Osteocyte (in vitro differentiated cells): Measurements from ENCODE around the gene MEF2C. TPM values are rescaled to one million over a fixed set of nuclear protein-coding genes. Genes with fewer than 3 reads are reported as not detected.
A peak's percentile ranks its signal among the peaks of the same experiment; 100 is the strongest.

Experiments used
- DNase-seq: peaks from one replicate; pipeline ENCODE4 v3.0.0; 2021; ENCODE audit warnings: mixed read lengths; ENCODE audit not compliant: unreplicated experiment; ENCODE audit errors: extremely low spot score
- H3K27ac Mint-ChIP-seq: one replicate; pipeline ENCODE4 v1.8.0; 2021; ENCODE audit warnings: mild to moderate bottlenecking, mixed read lengths; ENCODE audit not compliant: unreplicated experiment
- H3K27me3 Mint-ChIP-seq: one replicate; pipeline ENCODE4 v1.8.0; 2021; ENCODE audit warnings: mixed read lengths; ENCODE audit not compliant: unreplicated experiment
- H3K36me3 Mint-ChIP-seq: one replicate; pipeline ENCODE4 v1.8.0; 2021; ENCODE audit warnings: mixed read lengths; ENCODE audit not compliant: unreplicated experiment
- H3K4me1 Mint-ChIP-seq: one replicate; pipeline ENCODE4 v1.8.0; 2021; ENCODE audit warnings: mixed read lengths; ENCODE audit not compliant: unreplicated experiment
- H3K4me3 Mint-ChIP-seq: one replicate; pipeline ENCODE4 v1.8.0; 2021; ENCODE audit warnings: mild to moderate bottlenecking, moderate library complexity, mixed read lengths; ENCODE audit not compliant: unreplicated experiment
- H3K9me3 Mint-ChIP-seq: one replicate; pipeline ENCODE4 v1.8.0; 2021; ENCODE audit warnings: mixed read lengths; ENCODE audit not compliant: unreplicated experiment
- CTCF ChIP-seq: fragments of 200-600 bp; sonication (generic); IDR thresholded peaks from 2 replicates; pipeline ENCODE4 v1.5.0; 2021; ENCODE audit warnings: antibody characterized with exemption, mild to moderate bottlenecking, moderate library complexity
- total RNA-seq: library from RNA; stranded (reverse); gene quantifications from 2 replicates; pipeline ENCODE4 v1.2.1, GENCODE V29; 2021

Gene MEF2C
- total RNA-seq, 1 donor from 2014 or later: 9.4 TPM

GRCh38 chr5:88899096-88899737, 16.2 kb upstream of the MEF2C start:
- H3K27me3 Mint-ChIP-seq: no peaks in the 10 kb centered on the region
- no peak for TF ChIP-seq CTCF
- no peaks in the 10 kb centered on the region for H3K36me3 Mint-ChIP-seq
- H3K4me1 Mint-ChIP-seq: no peaks in the 10 kb centered on the region
- no peak overlapping the region for H3K27ac Mint-ChIP-seq
- DNase-seq: no peak
- no peak overlapping the region for H3K4me3 Mint-ChIP-seq
- H3K9me3 Mint-ChIP-seq: no peaks in the 10 kb centered on the region

DNA sequence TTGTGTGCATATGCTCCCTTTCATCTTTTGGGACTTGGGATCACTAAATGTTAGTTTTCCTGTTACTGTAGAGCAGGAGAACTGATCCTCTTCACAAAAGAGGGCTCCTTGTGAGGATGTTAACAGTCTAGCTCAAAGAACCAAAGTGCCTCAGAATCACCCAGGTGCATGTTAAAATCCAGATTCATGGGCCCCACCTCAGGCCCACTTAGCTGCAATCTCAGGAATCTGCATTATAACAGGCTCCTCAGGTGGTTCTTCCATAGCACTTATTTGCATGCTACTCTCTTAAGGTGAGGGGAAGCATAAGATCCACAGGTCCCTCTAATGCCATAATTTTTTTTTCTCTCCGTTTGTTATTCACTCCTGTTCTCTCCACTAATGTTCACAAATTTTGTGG, 14.8 kb upstream of the MEF2C start:
- no peaks in the 10 kb centered on the region for H3K27me3 Mint-ChIP-seq
- H3K4me1 Mint-ChIP-seq: no peaks in the 10 kb centered on the region
- H3K9me3 Mint-ChIP-seq: no peaks in the 10 kb centered on the region
- H3K36me3 Mint-ChIP-seq: no peaks in the 10 kb centered on the region
- H3K27ac Mint-ChIP-seq: no peak overlapping the region
- no peak overlapping the region for H3K4me3 Mint-ChIP-seq
- no peak for TF ChIP-seq CTCF
- no peak for DNase-seq

DNA sequence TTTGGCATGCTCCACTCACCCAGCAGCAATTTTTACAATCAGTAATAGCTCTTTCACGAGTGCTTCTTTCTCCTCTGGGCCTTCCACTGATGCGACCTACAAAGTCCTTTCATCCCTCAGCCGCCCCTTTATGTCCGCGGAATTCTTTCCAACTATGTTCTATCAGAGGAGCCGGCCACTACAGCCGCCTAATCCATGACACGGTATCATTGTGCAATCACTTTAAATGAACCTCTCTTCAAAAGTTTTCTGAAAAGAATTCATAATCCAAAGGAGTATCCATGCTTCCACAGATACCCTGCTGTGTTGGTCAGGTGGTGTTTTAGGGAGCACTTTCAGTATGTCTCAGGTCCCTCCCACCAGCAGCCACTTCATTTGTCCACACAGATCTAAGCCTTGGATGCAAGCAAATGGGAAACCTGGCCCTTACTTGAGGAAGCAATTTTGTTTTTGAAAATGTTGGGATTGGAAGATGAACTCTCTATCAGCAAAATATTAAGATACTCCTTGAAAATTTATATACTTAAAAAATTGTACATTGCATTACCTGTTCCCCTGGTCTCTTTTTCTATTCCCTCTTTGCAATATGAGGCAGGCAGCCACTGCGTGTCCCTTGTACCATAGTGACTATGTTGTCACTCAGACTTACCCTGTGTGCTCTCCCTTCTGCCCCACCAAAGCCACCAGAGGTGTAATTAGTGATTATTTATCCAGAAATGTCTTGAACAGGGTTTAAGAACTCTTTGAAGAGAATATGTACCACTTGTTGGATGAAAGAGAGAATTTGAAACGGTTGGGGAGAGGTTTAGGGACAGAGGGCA, 12.9 kb upstream of the MEF2C start:
- no peaks in the 10 kb centered on the region for H3K9me3 Mint-ChIP-seq
- H3K4me3 Mint-ChIP-seq: no peak overlapping the region
- H3K27ac Mint-ChIP-seq: no peak overlapping the region
- H3K4me1 Mint-ChIP-seq: no peaks in the 10 kb centered on the region
- no peaks in the 10 kb centered on the region for H3K36me3 Mint-ChIP-seq
- no peak for DNase-seq
- TF ChIP-seq CTCF: no peak
- H3K27me3 Mint-ChIP-seq: no peaks in the 10 kb centered on the region

DNA sequence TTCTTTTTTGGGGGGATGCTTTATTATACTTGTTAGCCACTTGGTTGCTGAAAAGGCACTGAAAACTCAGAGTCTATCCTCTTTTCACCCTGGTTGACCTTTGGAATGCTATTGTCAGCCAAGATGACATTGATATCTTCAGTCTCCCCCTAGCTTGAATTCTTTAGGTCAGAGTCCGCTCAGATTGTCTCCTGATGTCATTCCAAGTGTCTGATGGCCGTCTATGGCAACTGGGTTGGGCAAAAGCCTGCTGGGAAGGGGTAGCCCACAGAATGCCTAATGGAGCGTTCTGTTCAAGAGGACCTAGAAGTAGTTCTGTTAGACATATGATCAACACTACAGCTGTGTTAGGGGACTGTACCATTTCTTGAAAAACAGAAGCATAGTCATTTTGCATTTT, 9.7 kb upstream of the MEF2C start:
- DNase-seq: no peak
- no peaks in the 10 kb centered on the region for H3K9me3 Mint-ChIP-seq
- H3K36me3 Mint-ChIP-seq: no peaks in the 10 kb centered on the region
- H3K4me3 Mint-ChIP-seq: no peak overlapping the region
- no peak for TF ChIP-seq CTCF
- no peak overlapping the region for H3K27ac Mint-ChIP-seq
- no peaks in the 10 kb centered on the region for H3K27me3 Mint-ChIP-seq
- H3K4me1 Mint-ChIP-seq: peaks cover 11% of the 10 kb centered on the region

- no peak for TF ChIP-seq CTCF
- Mint-ChIP-seq H3K27me3 (no peaks in the 10 kb centered on the region), H3K4me3 (peak overlapping the region; percentile 76), H3K4me1 (peaks cover 11% of the 10 kb centered on the region), H3K36me3 (no peaks in the 10 kb centered on the region), H3K9me3 (no peaks in the 10 kb centered on the region), H3K27ac (no peak overlapping the region)
- no peak for DNase-seq
Measured at GRCh38 chr5:88890070-88890781, 7.2 kb upstream of the MEF2C start.
